HepG2 (cell line): ENCODE measurements around the gene TCERG1. TPM values are rescaled to one million over a fixed set of nuclear protein-coding genes. Genes with fewer than 3 reads are reported as not detected.

Experiments used
- ATAC-seq: fragments of 200-7000 bp; cut with Tn5 transposase; 3 replicates; pipeline ENCODE4 v1.9.1; 2020; ENCODE audit warnings: mild to moderate bottlenecking, moderate library complexity
- BruUV-seq: library from RNA; stranded (reverse); fragments of 400-500 nt; replicated peaks from 2 replicates; lab custom pipeline; 2021; lab: Mats Ljungman, UMichigan
- CTCF ChIA-PET: fragments of 300-600 bp; formaldehyde crosslinking; extraction: SDS; loops from one replicate; lab custom pipeline; 2021; ENCODE audit warnings: low total read pairs, inconsistent platforms, low intra/inter-chr PET ratio; lab: Yijun Ruan, JAX
- POLR2A ChIA-PET: fragments of 350-600 bp; sonication (Branson Sonifier 250); formaldehyde crosslinking; loops from one replicate; lab custom pipeline; 2020; ENCODE audit warnings: antibody characterized with exemption, inconsistent platforms; lab: Yijun Ruan, JAX
- DNase-seq: peaks from one replicate; pipeline ENCODE4 v3.0.0-alpha.2; 2015; ENCODE audit warnings: low spot score
- FAIRE-seq: peaks from 3 replicates; lab custom pipeline; 2011; peaks lifted over from hg19 to GRCh38; lab: Jason Lieb, UNC
- H2AFZ ChIP-seq: one replicate; pipeline ENCODE4 v1.6.1; 2011; ENCODE audit warnings: low read length, inconsistent platforms
- H3K27ac ChIP-seq: fragments of 300-600 bp; 3 replicates; pipeline ENCODE4 v1.8.0; 2011; ENCODE audit warnings: mixed run types, mild to moderate bottlenecking, mixed read lengths, low read length, inconsistent platforms; ENCODE audit not compliant: insufficient read depth; ENCODE audit errors: extremely low read length
- H3K27me3 ChIP-seq, 2 experiments: fragments of 200-600 bp in 1 of 2; 2 replicates in 1 of 2; 3 replicates in 1 of 2; pipeline versions ENCODE4 v1.6.0 to v1.8.0; 2011; ENCODE audit warnings: low read length in 2 of 2, mild to moderate bottlenecking in 2 of 2, moderate library complexity in 2 of 2, inconsistent platforms in 1 of 2; ENCODE audit not compliant: insufficient read depth in 2 of 2, control insufficient read depth in 1 of 2
- H3K36me3 ChIP-seq, 2 experiments: fragments of 200-600 bp in 1 of 2; replicated peaks in 1 of 2; 2 replicates in 1 of 2; 3 replicates in 1 of 2; pipeline versions ENCODE4 v1.5.1 to v1.8.0; 2011; ENCODE audit warnings: low read length in 2 of 2, inconsistent platforms in 1 of 2; ENCODE audit not compliant: insufficient read depth in 2 of 2, control insufficient read depth in 1 of 2
- H3K4me1 ChIP-seq: 2 replicates; pipeline ENCODE4 v1.5.1; 2012; ENCODE audit warnings: low read length, inconsistent platforms; ENCODE audit not compliant: insufficient read depth
- H3K4me2 ChIP-seq: 2 replicates; pipeline ENCODE4 v1.6.0; 2011; ENCODE audit warnings: low read depth, low read length, inconsistent platforms
- H3K4me3 ChIP-seq, 3 experiments: fragments of 200-600 bp in 1 of 3; sonication (generic), shearing (Covaris generic) in 1 of 3; replicated peaks in 1 of 3; 2 replicates each; pipeline ENCODE4 v1.5.1; 2011 to 2016; ENCODE audit warnings: low read length in 3 of 3, inconsistent platforms in 2 of 3, low read depth in 2 of 3, mild to moderate bottlenecking in 2 of 3, control low read depth in 1 of 3, mixed read lengths in 1 of 3; ENCODE audit not compliant: insufficient read depth in 1 of 3
- H3K79me2 ChIP-seq: one replicate; pipeline ENCODE4 v1.6.1; 2011; ENCODE audit warnings: low read length, inconsistent platforms; ENCODE audit not compliant: insufficient read depth
- H3K9ac ChIP-seq: 2 replicates; pipeline ENCODE4 v1.6.0; 2011; ENCODE audit warnings: mild to moderate bottlenecking, low read depth, low read length, inconsistent platforms; ENCODE audit not compliant: insufficient read depth
- H3K9me3 ChIP-seq: 2 replicates; pipeline ENCODE4 v1.5.1; 2012; ENCODE audit warnings: mild to moderate bottlenecking, low read length
- H4K20me1 ChIP-seq: 2 replicates; pipeline ENCODE4 v1.6.0; 2011; ENCODE audit warnings: inconsistent platforms, mild to moderate bottlenecking, low read length, moderate library complexity; ENCODE audit not compliant: insufficient read depth
- ARNT2 ChIP-seq: sonication (generic); formaldehyde crosslinking; IDR thresholded peaks from 2 replicates; pipeline ENCODE4 v1.8.0; 2022; ENCODE audit warnings: mild to moderate bottlenecking, low read depth, missing genetic modification reagents, moderate library complexity
- ELF1 ChIP-seq: sonication (generic); formaldehyde crosslinking; IDR thresholded peaks from 2 replicates; pipeline ENCODE4 v1.4.0; 2020; ENCODE audit warnings: missing genetic modification reagents
- NR2F6 ChIP-seq, 2 experiments: IDR thresholded peaks; 2 replicates each; pipeline ENCODE4 v1.6.1; 2016; ENCODE audit warnings: antibody characterized with exemption in 1 of 2, mild to moderate bottlenecking in 1 of 2
- RXRB ChIP-seq: IDR thresholded peaks from 2 replicates; pipeline ENCODE4 v1.6.1; 2016; ENCODE audit warnings: borderline replicate concordance, missing genetic modification reagents, missing compliant biosample characterization
- SMC3 ChIP-seq: IDR thresholded peaks from 2 replicates; pipeline ENCODE4 v1.6.1; 2011; ENCODE audit warnings: low read length, improper control_type of control experiment
- STAG1 ChIP-seq: sonication (generic); formaldehyde crosslinking; IDR thresholded peaks from 2 replicates; pipeline ENCODE4 v1.4.0; 2020; ENCODE audit warnings: missing genetic modification reagents
- ZNF24 ChIP-seq: fragments of 450-650 bp; IDR thresholded peaks from 2 replicates; pipeline ENCODE4 v1.6.1; 2017; ENCODE audit warnings: antibody characterized with exemption, mild to moderate bottlenecking
- ZNF83 ChIP-seq: sonication (generic); formaldehyde crosslinking; IDR thresholded peaks from 2 replicates; pipeline ENCODE4 v1.4.0; 2020; ENCODE audit warnings: missing genetic modification reagents, mild to moderate bottlenecking, borderline replicate concordance
- WGBS: methylation state at CpG from one replicate; pipeline ENCODE4 v1.1.6; 2017; ENCODE audit warnings: low lambda C conversion rate; 5-methylcytosine and 5-hydroxymethylcytosine counted together
- in situ Hi-C: cut with HindIII; loops from 2 replicates; pipeline ENCODE4 v1.10.0; 2017; ENCODE audit warnings: low pct_unique_long_range_greater_than_20kb; ENCODE audit not compliant: extremely low pct_ligation_motif_present
- intact Hi-C: fragments of 100-400 bp; cut with micrococcal nuclease; formaldehyde crosslinking; loops from one replicate; pipeline ENCODE4 v1.10.0; 2022; ENCODE audit not compliant: unreplicated experiment
- polyA plus RNA-seq, 8 experiments: library from polyadenylated mRNA; depleted of rRNA in 3 of 8; stranded (reverse) in 7 of 8; unstranded in 1 of 8; fragments of >200 nt; fragmentation: Illumina TruSeq in 4 of 8; extraction: Trizol in 4 of 8; gene quantifications; 2 replicates each; pipeline versions ENCODE4 v1.2.1 to v1.2.3, GENCODE V29; 2011 to 2016; ENCODE audit warnings: low read depth in 4 of 8, missing spikeins in 1 of 8, mixed read lengths in 1 of 8; ENCODE audit not compliant: insufficient read depth in 1 of 8
- total RNA-seq, 5 experiments: library from RNA; depleted of rRNA; stranded (reverse); fragments of >200 nt; fragmentation: Illumina TruSeq; extraction: Trizol; gene quantifications; 2 replicates each; pipeline ENCODE4 v1.2.3, GENCODE V29; 2016; ENCODE audit warnings: low read depth in 1 of 5
- TF ChIP-seq, protein P1 (sequence below): sonication (generic); formaldehyde crosslinking; conservative IDR thresholded peaks from 2 replicates; pipeline ENCODE4 v1.4.0; 2020; ENCODE audit warnings: missing genetic modification reagents
- TF ChIP-seq, protein P2 (sequence below): sonication (generic); formaldehyde crosslinking; IDR thresholded peaks from 2 replicates; pipeline ENCODE4 v1.5.0; 2020; ENCODE audit warnings: mild to moderate bottlenecking, missing genetic modification reagents

The TCERG1 gene
- total and polyA plus RNA-seq, 2 of the 13 experiments (the other 11 are each of a cell fraction or from before 2014, with no cell fraction given), result 71.7 to 86.6 TPM

DNA sequence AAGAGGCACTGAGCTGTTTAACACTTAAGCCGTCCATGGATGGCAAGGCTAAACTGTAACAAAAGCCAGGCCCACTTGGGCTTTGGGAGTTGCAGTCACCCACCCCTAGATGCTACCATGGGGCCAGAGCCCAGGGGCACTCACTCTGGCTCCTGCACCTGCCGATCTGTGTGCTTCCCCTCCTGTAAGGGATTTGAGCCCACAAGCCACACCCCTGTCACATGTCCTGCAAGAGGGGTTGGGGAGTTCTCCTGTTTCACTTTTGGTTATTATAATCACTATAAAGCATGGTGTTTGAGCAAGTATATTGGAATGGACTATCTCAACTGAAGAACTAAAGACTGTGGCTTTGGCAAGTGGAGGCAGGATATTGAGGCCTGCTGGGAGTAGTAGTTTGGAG is 82.9 kb downstream of the TCERG1 start:
- FAIRE-seq (no peak), ATAC-seq (no peak), DNase-seq (no peak)
- H3K4me1 ChIP-seq, result no peaks in the 10 kb centered on the region
- H3K27me3 ChIP-seq, result no peaks in the 10 kb centered on the region
- no peaks in the 10 kb centered on the region for H3K9me3 ChIP-seq
- TF ChIP-seq ZNF24 (no peak), ZNF83 (CRISPR knock-in tag) (no peak)
- H2AFZ ChIP-seq, result no peak overlapping the region
- no CpG with 5 or more reads among the region's 2 CpGs for WGBS
- in situ Hi-C loops, result no loop called here
- intact Hi-C loops, result loop anchor here (2.0 to 10.0 kb wide), 3 partner anchors 63 to 1045 kb away; no protein-coding TSS in a partner anchor
- H3K4me2 ChIP-seq, result no peak overlapping the region
- H3K4me3 ChIP-seq, result no peak overlapping the region
- no peak overlapping the region for H3K27ac ChIP-seq
- no peaks in the 10 kb centered on the region for H4K20me1 ChIP-seq
- H3K79me2 ChIP-seq, result no peaks in the 10 kb centered on the region
- no TSS peak for BruUV-seq
- no peaks in the 10 kb centered on the region for H3K36me3 ChIP-seq
- ChIA-PET POLR2A (no interaction called here), CTCF (no interaction called here)
- no peak overlapping the region for H3K9ac ChIP-seq

DNA sequence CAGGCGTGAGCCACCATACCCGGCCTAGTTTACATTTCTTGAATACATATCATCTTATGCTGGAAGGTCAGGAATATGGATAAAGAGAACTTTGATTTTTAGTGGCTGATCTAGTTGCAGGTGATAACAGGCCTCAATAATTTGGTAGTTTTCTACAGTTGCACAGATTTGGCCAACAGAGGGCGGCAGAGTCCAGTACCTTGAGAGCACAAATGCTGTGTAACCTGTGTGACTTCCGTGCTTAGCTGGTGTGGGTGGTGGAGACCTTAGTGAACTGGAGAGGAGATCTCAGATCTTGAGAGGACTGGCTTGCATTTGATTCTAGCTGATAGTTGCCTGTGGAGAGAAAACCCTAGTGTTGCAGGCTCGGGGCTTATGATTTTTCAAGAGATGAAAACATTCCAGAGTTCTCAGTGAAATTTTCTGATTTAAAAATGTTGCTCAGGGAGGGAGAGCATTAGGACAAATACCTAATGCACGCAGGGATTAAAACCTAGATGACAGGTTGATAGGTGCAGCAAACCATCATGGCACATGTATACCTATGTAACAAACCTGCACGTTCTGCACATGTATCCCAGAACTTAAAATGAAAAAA is 86.2 kb downstream of the TCERG1 start:
- in situ Hi-C loops (no loop called here), intact Hi-C loops (loop anchor here (1.0 to 10.0 kb wide), 3 partner anchors 433 to 1041 kb away; no protein-coding TSS in a partner anchor)
- 0 out of 2 replicates have a peak overlapping the region, but pooled peaks have one; percentile 5 for H3K4me2 ChIP-seq
- H3K9ac ChIP-seq, result no peak overlapping the region
- no peaks in the 10 kb centered on the region for H3K4me1 ChIP-seq
- H3K36me3 ChIP-seq, result no peaks in the 10 kb centered on the region
- H3K4me3 ChIP-seq, result no peak overlapping the region
- no peaks in the 10 kb centered on the region for H3K27me3 ChIP-seq
- no peaks in the 10 kb centered on the region for H3K9me3 ChIP-seq
- no peaks in the 10 kb centered on the region for H3K79me2 ChIP-seq
- no peak overlapping the region for H3K27ac ChIP-seq
- DNase-seq, result peak; percentile 66
- FAIRE-seq, result peak; percentile 89
- 10% methylated on average over 7 of the region's 7 CpGs for WGBS
- no TSS peak for BruUV-seq
- H4K20me1 ChIP-seq, result no peaks in the 10 kb centered on the region
- ChIA-PET POLR2A (no interaction called here), CTCF (interaction anchor here (0.8 kb wide), 2 partner anchors 9 to 432 kb away, joined by 3 to 5 read pairs; no protein-coding TSS in a partner anchor)
- peak; percentile 97 for ATAC-seq
- no peak overlapping the region for H2AFZ ChIP-seq
- TF ChIP-seq, protein P1, sequence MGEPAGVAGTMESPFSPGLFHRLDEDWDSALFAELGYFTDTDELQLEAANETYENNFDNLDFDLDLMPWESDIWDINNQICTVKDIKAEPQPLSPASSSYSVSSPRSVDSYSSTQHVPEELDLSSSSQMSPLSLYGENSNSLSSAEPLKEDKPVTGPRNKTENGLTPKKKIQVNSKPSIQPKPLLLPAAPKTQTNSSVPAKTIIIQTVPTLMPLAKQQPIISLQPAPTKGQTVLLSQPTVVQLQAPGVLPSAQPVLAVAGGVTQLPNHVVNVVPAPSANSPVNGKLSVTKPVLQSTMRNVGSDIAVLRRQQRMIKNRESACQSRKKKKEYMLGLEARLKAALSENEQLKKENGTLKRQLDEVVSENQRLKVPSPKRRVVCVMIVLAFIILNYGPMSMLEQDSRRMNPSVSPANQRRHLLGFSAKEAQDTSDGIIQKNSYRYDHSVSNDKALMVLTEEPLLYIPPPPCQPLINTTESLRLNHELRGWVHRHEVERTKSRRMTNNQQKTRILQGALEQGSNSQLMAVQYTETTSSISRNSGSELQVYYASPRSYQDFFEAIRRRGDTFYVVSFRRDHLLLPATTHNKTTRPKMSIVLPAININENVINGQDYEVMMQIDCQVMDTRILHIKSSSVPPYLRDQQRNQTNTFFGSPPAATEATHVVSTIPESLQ (CRISPR knock-in tag), result no peak
- TF ChIP-seq, protein P2, sequence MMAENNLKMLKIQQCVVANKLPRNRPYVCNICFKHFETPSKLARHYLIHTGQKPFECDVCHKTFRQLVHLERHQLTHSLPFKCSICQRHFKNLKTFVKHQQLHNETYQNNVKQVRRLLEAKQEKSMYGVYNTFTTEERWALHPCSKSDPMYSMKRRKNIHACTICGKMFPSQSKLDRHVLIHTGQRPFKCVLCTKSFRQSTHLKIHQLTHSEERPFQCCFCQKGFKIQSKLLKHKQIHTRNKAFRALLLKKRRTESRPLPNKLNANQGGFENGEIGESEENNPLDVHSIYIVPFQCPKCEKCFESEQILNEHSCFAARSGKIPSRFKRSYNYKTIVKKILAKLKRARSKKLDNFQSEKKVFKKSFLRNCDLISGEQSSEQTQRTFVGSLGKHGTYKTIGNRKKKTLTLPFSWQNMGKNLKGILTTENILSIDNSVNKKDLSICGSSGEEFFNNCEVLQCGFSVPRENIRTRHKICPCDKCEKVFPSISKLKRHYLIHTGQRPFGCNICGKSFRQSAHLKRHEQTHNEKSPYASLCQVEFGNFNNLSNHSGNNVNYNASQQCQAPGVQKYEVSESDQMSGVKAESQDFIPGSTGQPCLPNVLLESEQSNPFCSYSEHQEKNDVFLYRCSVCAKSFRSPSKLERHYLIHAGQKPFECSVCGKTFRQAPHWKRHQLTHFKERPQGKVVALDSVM (CRISPR knock-in tag), result no peak
- TF ChIP-seq ELF1 (CRISPR knock-in tag) (peak; percentile 27; the same call in 1 of the 2 replicates), STAG1 (CRISPR knock-in tag) (peak; percentile 74), RXRB (CRISPR knock-in tag) (peak; percentile 21; the same call in 1 of the 2 replicates), SMC3 (peak; percentile 50; the same call in 1 of the 2 replicates), ARNT2 (no peak), NR2F6 (IDR thresholded peaks at IDR 0.05) (no peak), NR2F6 (CRISPR knock-in tag; IDR thresholded peaks at IDR 0.05) (no peak)
